Right atrium auricular region (tissue), 2 donors: ENCODE results near the gene PFKL. TPM values are rescaled to one million over a fixed set of nuclear protein-coding genes. Genes with fewer than 3 reads are reported as not detected.
"Not testable (repeated sequence)": the region's sequence is repeated elsewhere in the genome, so short reads cannot be mapped to it uniquely, and the experiment has no call there.

Experiments
- DNase-seq: peaks from one replicate; pipeline ENCODE4 v3.0.0-alpha.2; 2019; ENCODE audit warnings: low spot score
- H3K27ac ChIP-seq, 2 donors: fragments of 200-600 bp; sonication (generic); 1 replicate in 1 of 2; 2 replicates in 1 of 2; pipeline ENCODE4 v1.5.1; 2016 to 2019
- H3K27me3 ChIP-seq, 2 donors: fragments of 200-600 bp; sonication (generic); one replicate each; pipeline versions ENCODE4 v1.5.1 to v1.6.0; 2017 to 2019
- H3K36me3 ChIP-seq: fragments of 200-600 bp; sonication (generic); one replicate; pipeline ENCODE4 v1.5.1; 2016
- H3K4me1 ChIP-seq, 2 donors: fragments of 200-600 bp; sonication (generic); one replicate each; pipeline versions ENCODE4 v1.5.1 to v1.6.0; 2017 to 2019
- H3K4me3 ChIP-seq, 2 donors: fragments of 200-600 bp; sonication (generic); 1 replicate in 1 of 2; 2 replicates in 1 of 2; pipeline ENCODE4 v1.5.1; 2017 to 2019; ENCODE audit warnings: mild to moderate bottlenecking in 1 of 2, moderate library complexity in 1 of 2
- H3K9me3 ChIP-seq, 2 donors: fragments of 200-600 bp; sonication (generic); one replicate each; pipeline ENCODE4 v1.5.1; 2019
- CTCF ChIP-seq, 2 donors: fragments of 200-600 bp; sonication (generic); IDR thresholded peaks; one replicate each; pipeline ENCODE4 v1.5.1; 2019; ENCODE audit warnings: antibody characterized with exemption in 2 of 2
- total RNA-seq, 2 donors: library from RNA; depleted of rRNA; stranded (reverse); fragments of >200 nt; gene quantifications; one replicate each; pipeline ENCODE4 v1.1.0, GENCODE V29; 2016

Gene PFKL
- total RNA-seq, 2 donors from 2014 or later: 28.0 to 45.7 TPM

DNA sequence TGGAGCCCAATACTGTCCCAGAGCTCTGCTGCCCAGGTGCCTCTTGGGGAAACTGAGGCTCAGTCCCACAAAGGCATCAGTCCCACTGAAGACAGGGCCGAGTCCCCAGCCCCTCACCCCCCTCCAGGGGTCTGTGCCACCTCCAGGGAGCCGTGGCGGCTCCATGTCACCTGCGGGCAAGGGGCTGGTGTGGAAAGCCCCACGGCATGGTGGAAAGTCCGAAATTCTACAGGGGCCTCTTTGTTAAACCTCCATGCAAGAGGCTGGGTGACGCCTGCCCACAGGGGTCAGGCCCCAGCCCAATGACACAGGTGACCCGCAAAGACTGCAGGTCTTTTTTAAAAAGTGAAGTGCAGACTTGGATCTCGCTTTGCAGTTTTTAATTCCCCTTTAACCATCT lies 17.5 kb upstream of the PFKL start:
- Histone ChIP-seq H3K4me3 (no peak overlapping the region), H3K4me1 (peaks cover 0 to 9% of the 10 kb centered on the region in 2 donors), H3K36me3 (no peaks in the 10 kb centered on the region), H3K9me3 (no peaks in the 10 kb centered on the region), H3K27me3 (no peaks in the 10 kb centered on the region), H3K27ac (no peak overlapping the region)
- TF ChIP-seq CTCF (IDR thresholded peaks at IDR 0.05): no peak
- DNase-seq: no peak

DNA sequence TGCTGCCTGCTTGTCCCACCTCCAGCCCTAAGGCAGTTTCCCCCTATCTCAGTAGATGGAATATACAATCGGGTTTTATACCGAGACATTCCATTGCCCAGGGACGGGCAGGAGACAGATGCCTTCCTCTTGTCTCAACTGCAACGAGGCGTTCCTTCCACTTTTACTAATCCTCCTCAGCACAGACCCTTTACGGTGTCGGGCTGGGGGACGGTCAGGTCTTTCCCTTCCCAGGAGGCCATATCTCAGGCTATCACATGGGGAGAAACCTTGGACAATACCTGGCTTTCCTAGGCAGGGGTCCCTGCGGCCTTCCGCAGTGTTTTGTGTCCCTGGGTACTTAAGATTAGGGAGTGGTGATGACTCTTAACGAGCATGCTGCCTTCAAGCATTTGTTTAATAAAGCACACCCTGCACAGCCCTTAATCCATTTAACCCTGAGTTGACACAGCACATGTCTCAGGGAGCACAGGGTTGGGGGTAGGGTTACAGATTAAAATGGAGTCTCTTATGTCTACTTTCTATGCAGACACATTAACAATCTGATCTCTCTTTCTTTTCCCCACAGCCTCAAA lies 16.6 kb upstream of the PFKL start:
- H3K27ac ChIP-seq, DNase-seq, H3K36me3 ChIP-seq, H3K4me1 ChIP-seq, H3K27me3 ChIP-seq, H3K9me3 ChIP-seq, H3K4me3 ChIP-seq: not testable (repeated sequence)

GRCh38 chr21:44283948-44284347 lies 15.9 kb upstream of the PFKL start:
- TF ChIP-seq CTCF (IDR thresholded peaks at IDR 0.05): no peak
- DNase-seq: no peak
- no peak overlapping the region for H3K4me3 ChIP-seq
- no peaks in the 10 kb centered on the region for H3K27me3 ChIP-seq
- H3K9me3 ChIP-seq: no peaks in the 10 kb centered on the region
- H3K4me1 ChIP-seq: peaks cover 0 to 9% of the 10 kb centered on the region in 2 donors
- no peak overlapping the region for H3K27ac ChIP-seq
- H3K36me3 ChIP-seq: no peaks in the 10 kb centered on the region

DNA sequence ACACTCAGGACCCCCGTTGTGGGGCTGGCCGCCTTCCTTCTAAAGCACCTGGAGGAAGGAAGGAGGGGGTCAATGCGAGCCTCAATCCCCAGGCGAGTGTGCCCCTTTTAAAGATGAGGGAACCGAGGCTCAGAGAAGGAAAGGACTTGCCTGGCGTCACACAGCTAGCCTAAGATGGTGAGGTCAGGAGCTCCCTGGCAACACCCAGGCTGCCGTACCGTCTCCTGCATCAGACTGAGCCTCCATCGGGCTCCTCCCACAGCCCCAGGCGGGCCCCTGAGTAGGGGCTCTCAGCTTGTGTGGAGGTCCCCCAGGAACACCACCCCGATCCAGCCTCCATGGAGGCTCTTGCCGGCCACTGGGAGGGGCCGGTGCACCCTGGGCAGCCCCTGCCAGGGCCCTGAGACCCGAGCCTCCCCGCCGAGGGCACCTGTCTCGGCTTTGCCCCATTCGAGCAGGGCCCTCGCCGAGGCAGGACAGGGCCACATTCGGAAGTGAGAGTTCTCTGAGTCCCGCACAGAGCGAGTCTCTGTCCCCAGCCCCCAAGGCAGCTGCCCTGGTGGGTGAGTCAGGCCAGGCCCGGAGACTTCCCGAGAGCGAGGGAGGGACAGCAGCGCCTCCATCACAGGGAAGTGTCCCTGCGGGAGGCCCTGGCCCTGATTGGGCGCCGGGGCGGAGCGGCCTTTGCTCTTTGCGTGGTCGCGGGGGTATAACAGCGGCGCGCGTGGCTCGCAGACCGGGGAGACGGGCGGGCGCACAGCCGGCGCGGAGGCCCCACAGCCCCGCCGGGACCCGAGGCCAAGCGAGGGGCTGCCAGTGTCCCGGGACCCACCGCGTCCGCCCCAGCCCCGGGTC lies 14.5 kb upstream of the PFKL start, which contains the start of gene AIRE:
Gene AIRE, plus strand, starts transcription at position 739 of the 855 bp plus-strand sequence. CDS start 131 bp downstream, outside the sequence.
- H3K27ac ChIP-seq: no peak within 1 kb of the TSS
- H3K4me3 ChIP-seq: peak within 1 kb of the TSS in 1 of 2 donors; percentile 41
- H3K9me3 ChIP-seq: no peaks in the 10 kb centered on the region
- DNase-seq: no peak
- H3K27me3 ChIP-seq: no peaks in the 10 kb centered on the region
- H3K4me1 ChIP-seq: peaks cover 0 to 9% of the 10 kb centered on the region in 2 donors
- no peak for TF ChIP-seq CTCF (IDR thresholded peaks at IDR 0.05)
- no peaks in the 10 kb centered on the region for H3K36me3 ChIP-seq

- Histone ChIP-seq H3K27ac (no peak overlapping the region), H3K36me3 (no peaks in the 10 kb centered on the region), H3K9me3 (no peaks in the 10 kb centered on the region), H3K4me1 (peaks cover 0 to 9% of the 10 kb centered on the region in 2 donors), H3K27me3 (no peaks in the 10 kb centered on the region), H3K4me3 (peak overlapping the region in 1 of 2 donors; percentile 41)
- TF ChIP-seq CTCF (IDR thresholded peaks at IDR 0.05): no peak
- no peak for DNase-seq
These were observed 13.7 kb upstream of the PFKL start for GRCh38 chr21:44286086-44286715.
